K562 (cell line): ENCODE results near the gene CYBRD1. TPM values are rescaled to one million over a fixed set of nuclear protein-coding genes. Genes with fewer than 3 reads are reported as not detected.

ENCODE experiments used
- ARID2 ChIP-seq: fragments of 450-650 bp; IDR thresholded peaks from 2 replicates; pipeline ENCODE4 v1.6.1; 2017; ENCODE audit warnings: antibody characterized with exemption, mild to moderate bottlenecking
- BCLAF1 ChIP-seq, 2 experiments: fragments of 450-650 bp in 1 of 2; IDR thresholded peaks; 2 replicates each; pipeline ENCODE4 v1.6.1; 2011 to 2017; ENCODE audit warnings: low read depth in 2 of 2, antibody characterized with exemption in 1 of 2, borderline replicate concordance in 1 of 2, low read length in 1 of 2, mild to moderate bottlenecking in 1 of 2, mixed read lengths in 1 of 2; ENCODE audit not compliant: control insufficient read depth in 1 of 2
- CREBBP ChIP-seq: IDR thresholded peaks from one replicate; pipeline ENCODE4 v1.6.1; 2012; ENCODE audit warnings: low read depth, mild to moderate bottlenecking, control low read depth, inconsistent platforms, low read length
- FOXK1 ChIP-seq: sonication (generic); formaldehyde crosslinking; IDR thresholded peaks from 2 replicates; pipeline ENCODE4 v1.8.0; 2022; ENCODE audit warnings: missing genetic modification reagents, mild to moderate bottlenecking, borderline replicate concordance
- GATA2 ChIP-seq: sonication (generic); formaldehyde crosslinking; IDR thresholded peaks from 2 replicates; pipeline ENCODE4 v1.4.0; 2020; ENCODE audit warnings: mild to moderate bottlenecking, missing genetic modification reagents
- KLF10 ChIP-seq: fragments of 250-450 bp; sonication (Bioruptor Pico); IDR thresholded peaks from 2 replicates; pipeline ENCODE4 v1.6.1; 2021; ENCODE audit warnings: matching md5 sums
- RBFOX2 ChIP-seq: fragments of 200-400 bp; formaldehyde crosslinking; IDR thresholded peaks from 2 replicates; pipeline ENCODE4 v1.6.1; 2017; ENCODE audit warnings: low read depth, mild to moderate bottlenecking, low read length, moderate library complexity
- SMAD1 ChIP-seq: fragments of 150-350 bp; IDR thresholded peaks from 2 replicates; pipeline ENCODE4 v1.6.1; 2014; ENCODE audit warnings: low read length, low read depth; ENCODE audit not compliant: partially characterized antibody
- ZFP91 ChIP-seq: sonication (generic); formaldehyde crosslinking; IDR thresholded peaks from 2 replicates; pipeline ENCODE4 v1.8.0; 2022; ENCODE audit warnings: mild to moderate bottlenecking, missing genetic modification reagents
- ZNF197 ChIP-seq: fragments of 200-800 bp; sonication (Bioruptor generic); IDR thresholded peaks from 2 replicates; pipeline ENCODE4 v1.6.1; 2016; ENCODE audit warnings: low read depth, missing genetic modification characterization, missing compliant biosample characterization
- ZNF592 ChIP-seq: fragments of 450-650 bp; IDR thresholded peaks from 2 replicates; pipeline ENCODE4 v1.6.1; 2017; ENCODE audit warnings: antibody characterized with exemption, mild to moderate bottlenecking
- ZNF609 ChIP-seq: sonication (generic); formaldehyde crosslinking; IDR thresholded peaks from 2 replicates; pipeline ENCODE4 v1.8.1; 2023; ENCODE audit warnings: missing genetic modification reagents, mild to moderate bottlenecking, borderline replicate concordance
- polyA plus RNA-seq, 8 experiments: library from polyadenylated mRNA; depleted of rRNA in 4 of 8; stranded (reverse) in 5 of 8; unstranded in 3 of 8; fragments of >200 nt; fragmentation: Nextera tagmentation in 2 of 8; fragmentation: Illumina TruSeq in 1 of 8; extraction: Ambion mirVana in 2 of 8; extraction: Trizol in 1 of 8; gene quantifications; 2 replicates each; pipeline versions ENCODE4 v1.2.1 to v1.2.3, GENCODE V29; 2011 to 2014; ENCODE audit warnings: inconsistent platforms in 1 of 8, missing spikeins in 1 of 8
- total RNA-seq, 7 experiments: library from RNA; depleted of rRNA in 6 of 7; stranded (reverse); fragments of >200 nt in 6 of 7; fragmentation: Illumina TruSeq in 2 of 7; extraction: Trizol in 2 of 7; gene quantifications; 2 replicates each; pipeline versions ENCODE4 v1.2.1 to v1.2.3, GENCODE V29; 2011 to 2021; ENCODE audit warnings: low replicate concordance in 1 of 7

The CYBRD1 gene
- total and polyA plus RNA-seq, 9 of the 15 experiments (the other 6 are each of a cell fraction or from before 2014, with no cell fraction given): 9.6 to 22.4 (median 15.6) TPM

GRCh38 chr2:171578127-171578803, 56.0 kb downstream of the CYBRD1 start (continued):
- TF ChIP-seq ZFP91 (CRISPR knock-in tag): no peak
- no peak for TF ChIP-seq ARID2
- TF ChIP-seq CREBBP: no peak
- TF ChIP-seq BCLAF1 (IDR thresholded peaks at IDR 0.05; ENCODE audit: borderline replicate concordance in 1 of 2, control insufficient read depth in 1 of 2, low read depth in 2 of 2, low read length in 1 of 2): no peak
- peak; percentile 80 for TF ChIP-seq ZNF197 (CRISPR knock-in tag)
- TF ChIP-seq FOXK1: no peak
- TF ChIP-seq ZNF592: peak; percentile 90
- TF ChIP-seq ZNF609 (CRISPR knock-in tag): no peak
- no peak for TF ChIP-seq SMAD1
- no peak for TF ChIP-seq KLF10 (CRISPR knock-in tag)
- no peak for TF ChIP-seq RBFOX2
- TF ChIP-seq GATA2: no peak
